22Rv1 (cell line): ENCODE results near the gene TNFRSF8.

Source experiments
- H3K27ac ChIP-seq: fragments of 450-650 bp; 2 replicates; pipeline ENCODE4 v1.5.1; 2017
- CTCF ChIP-seq: fragments of 450-650 bp; IDR thresholded peaks from 2 replicates; pipeline ENCODE4 v1.5.1; 2017; ENCODE audit warnings: mild to moderate bottlenecking
- ZFX ChIP-seq: fragments of 450-650 bp; IDR thresholded peaks from 2 replicates; pipeline ENCODE4 v1.6.1; 2017; ENCODE audit warnings: antibody characterized with exemption, borderline replicate concordance

Gene TNFRSF8

GRCh38 chr1:12177156-12177998, 114.3 kb downstream of the TNFRSF8 start:
- TF ChIP-seq CTCF (no peak), ZFX (no peak)
- H3K27ac ChIP-seq, result no peak overlapping the region

- TF ChIP-seq CTCF (no peak), ZFX (no peak)
- no peak overlapping the region for H3K27ac ChIP-seq
These were observed 114.9 kb downstream of the TNFRSF8 start for GRCh38 chr1:12177999-12178441.

GRCh38 chr1:12178511-12178910, 115.4 kb downstream of the TNFRSF8 start:
- no peak overlapping the region for H3K27ac ChIP-seq
- TF ChIP-seq CTCF (no peak), ZFX (no peak)

DNA sequence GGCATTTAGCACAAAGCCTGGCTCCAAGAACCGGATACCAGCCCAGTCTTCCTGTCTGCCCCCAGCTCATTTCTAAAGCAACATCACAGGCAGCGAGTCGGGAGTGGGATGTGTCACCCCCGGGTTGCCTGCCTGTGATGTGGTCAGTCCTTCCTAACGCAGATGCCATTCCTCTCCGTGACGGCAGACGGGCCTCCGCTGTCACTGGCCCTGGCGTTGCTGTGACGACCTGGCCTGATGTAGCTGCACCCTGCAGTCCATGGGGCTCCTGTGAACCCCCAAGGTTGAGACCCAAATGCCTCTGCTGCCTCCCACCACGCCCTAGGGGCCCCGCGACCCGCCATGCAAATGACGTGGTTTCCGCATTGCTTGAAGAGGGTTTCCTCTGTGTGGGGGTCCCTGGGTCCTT, 116.0 kb downstream of the TNFRSF8 start:
- TF ChIP-seq CTCF, result no peak
- TF ChIP-seq ZFX, result no peak
- no peak overlapping the region for H3K27ac ChIP-seq

DNA sequence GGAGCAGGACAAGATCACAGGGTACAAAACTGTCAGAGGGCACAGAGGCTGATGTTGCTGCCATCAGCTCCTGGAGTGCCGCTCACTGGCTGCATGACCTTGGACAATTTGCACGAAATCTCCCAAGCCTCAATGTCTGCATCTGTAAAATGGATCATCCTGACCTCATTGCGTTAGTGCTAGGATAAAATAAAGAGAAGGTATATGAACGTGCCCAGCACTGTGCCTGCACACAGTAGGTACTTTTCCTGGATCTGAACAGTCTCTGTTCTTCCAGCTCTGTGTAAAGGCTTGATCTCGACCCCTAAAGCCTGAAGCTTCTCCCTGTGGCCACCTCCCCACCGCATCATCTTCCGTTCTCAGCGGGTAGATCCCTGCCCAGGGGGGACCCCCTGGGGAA, 116.6 kb downstream of the TNFRSF8 start:
- H3K27ac ChIP-seq, result no peak overlapping the region
- TF ChIP-seq ZFX, result no peak
- TF ChIP-seq CTCF, result no peak

DNA sequence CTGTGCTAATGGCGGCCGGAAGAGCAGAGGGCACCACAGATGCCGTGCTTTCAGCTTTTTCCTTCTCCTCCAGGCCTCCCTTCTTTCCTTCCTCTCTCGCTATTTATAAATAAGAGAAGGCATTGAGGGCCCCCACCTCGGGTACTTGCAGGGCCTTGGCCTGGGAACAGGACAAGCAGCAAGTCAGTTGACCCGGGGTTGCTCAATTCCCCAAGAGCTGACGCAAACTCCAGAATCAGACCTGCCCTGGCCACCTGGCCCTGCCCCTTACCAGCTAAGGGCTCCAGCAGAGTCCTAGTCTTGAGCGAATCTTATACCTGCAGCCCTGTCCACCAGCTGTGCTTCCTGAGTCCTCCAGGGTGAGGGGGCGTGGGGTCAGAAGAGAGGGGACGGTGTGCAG, 117.2 kb downstream of the TNFRSF8 start:
- no peak for TF ChIP-seq CTCF
- no peak for TF ChIP-seq ZFX
- H3K27ac ChIP-seq, result no peak overlapping the region

- TF ChIP-seq CTCF (no peak), ZFX (no peak)
- no peak overlapping the region for H3K27ac ChIP-seq
These were observed 117.8 kb downstream of the TNFRSF8 start for GRCh38 chr1:12180903-12181302.
